HG02571 (cell line): ENCODE data around the gene THEMIS.
"Not testable (repeated sequence)": the region's sequence is repeated elsewhere in the genome, so short reads cannot be mapped to it uniquely, and the experiment has no call there.

Source experiments
- ATAC-seq: cut with Tn5 transposase; IDR thresholded peaks from one replicate; pipeline ENCODE4 v1.9.1; 2021; ENCODE audit warnings: mild to moderate bottlenecking, moderate library complexity; ENCODE audit not compliant: unreplicated experiment

The THEMIS gene

GRCh38 chr6:127917766-127918165 lies 16.9 kb upstream of the THEMIS start:
- ATAC-seq = no peak

- no peak for ATAC-seq
Observed at GRCh38 chr6:127914240-127914639, 13.4 kb upstream of the THEMIS start.

GRCh38 chr6:127912914-127913313 lies 12.1 kb upstream of the THEMIS start:
- ATAC-seq = no peak

- ATAC-seq = peak; percentile 67
Observed at GRCh38 chr6:127907960-127908640, 7.2 kb upstream of the THEMIS start.

GRCh38 chr6:127904160-127904559 lies 3.3 kb upstream of the THEMIS start:
- ATAC-seq = no peak

- no peak for ATAC-seq
Observed at GRCh38 chr6:127902933-127903332, 2.1 kb upstream of the THEMIS start.

- ATAC-seq = no peak
Observed at GRCh38 chr6:127897484-127897883, 3.4 kb downstream of the THEMIS start.

GRCh38 chr6:127894051-127894450 lies 6.8 kb downstream of the THEMIS start:
- no peak for ATAC-seq

- ATAC-seq = no peak
Observed at GRCh38 chr6:127893541-127893940, 7.3 kb downstream of the THEMIS start.

GRCh38 chr6:127891731-127892326 lies 9.0 kb downstream of the THEMIS start:
- ATAC-seq = no peak

GRCh38 chr6:127886603-127887002 lies 14.3 kb downstream of the THEMIS start:
- ATAC-seq = no peak

- ATAC-seq = no peak
Observed at GRCh38 chr6:127884134-127884533, 16.7 kb downstream of the THEMIS start.

- not testable (repeated sequence) for ATAC-seq
Observed at GRCh38 chr6:127881949-127882348, 18.9 kb downstream of the THEMIS start.

- ATAC-seq = no peak
Observed at GRCh38 chr6:127880429-127880828, 20.4 kb downstream of the THEMIS start.

GRCh38 chr6:127879685-127880084 lies 21.2 kb downstream of the THEMIS start:
- no peak for ATAC-seq

- ATAC-seq = no peak
Observed at GRCh38 chr6:127878115-127878514, 22.7 kb downstream of the THEMIS start.

- no peak for ATAC-seq
Observed at GRCh38 chr6:127877231-127877630, 23.6 kb downstream of the THEMIS start.

- no peak for ATAC-seq
Observed at GRCh38 chr6:127869772-127870404, 31.0 kb downstream of the THEMIS start.

GRCh38 chr6:127869183-127869582 lies 31.7 kb downstream of the THEMIS start:
- no peak for ATAC-seq

- no peak for ATAC-seq
Observed at GRCh38 chr6:127868338-127868737, 32.5 kb downstream of the THEMIS start.

- ATAC-seq = no peak
Observed at GRCh38 chr6:127866766-127867165, 34.1 kb downstream of the THEMIS start.

- ATAC-seq = no peak
Observed at GRCh38 chr6:127865108-127865507, 35.8 kb downstream of the THEMIS start.
